OCI-LY7 (cell line): ENCODE results near the gene SUSD5. TPM values are rescaled to one million over a fixed set of nuclear protein-coding genes. Genes with fewer than 3 reads are reported as not detected.

Source experiments
- BruUV-seq: library from RNA; stranded (reverse); fragments of 400-500 nt; replicated peaks from 2 replicates; lab custom pipeline; 2021; lab: Mats Ljungman, UMichigan
- CTCF ChIA-PET: fragments of 300-600 bp; sonication (Branson Sonifier 250); formaldehyde crosslinking; loops from one replicate; lab custom pipeline; 2022; ENCODE audit warnings: antibody characterized with exemption; ENCODE audit not compliant: unreplicated experiment; lab: Charles Lee
- POLR2A ChIA-PET: fragments of 300-600 bp; sonication (Branson Sonifier 250); formaldehyde crosslinking; loops from one replicate; lab custom pipeline; 2022; ENCODE audit warnings: antibody characterized with exemption; lab: Charles Lee
- DNase-seq: peaks from one replicate; pipeline ENCODE4 v3.0.0-alpha.2; 2015; ENCODE audit warnings: low spot score
- H2AFZ ChIP-seq: fragments of 200-600 bp; sonication (generic), shearing (Covaris generic); 2 replicates; pipeline ENCODE4 v1.6.1; 2014; ENCODE audit warnings: mild to moderate bottlenecking, antibody characterized with exemption, low read length, moderate library complexity
- H3K27ac ChIP-seq: fragments of 200-600 bp; sonication (generic); 2 replicates; pipeline ENCODE4 v1.5.1; 2014; ENCODE audit warnings: mixed run types, low read depth, mild to moderate bottlenecking, moderate library complexity, low read length, inconsistent platforms; ENCODE audit not compliant: poor library complexity, severe bottlenecking
- H3K36me3 ChIP-seq: fragments of 200-600 bp; sonication (generic); 2 replicates; pipeline ENCODE4 v1.6.1; 2014; ENCODE audit warnings: mild to moderate bottlenecking, antibody characterized with exemption, low read length, moderate library complexity, mixed read lengths; ENCODE audit not compliant: insufficient read depth
- H3K4me1 ChIP-seq: fragments of 200-600 bp; sonication (generic); 2 replicates; pipeline ENCODE4 v1.5.1; 2014; ENCODE audit warnings: mild to moderate bottlenecking, low read length; ENCODE audit not compliant: insufficient read depth, poor library complexity, severe bottlenecking
- H3K4me2 ChIP-seq: fragments of 200-600 bp; sonication (generic); 2 replicates; pipeline ENCODE4 v1.6.1; 2014; ENCODE audit warnings: mild to moderate bottlenecking, low read length
- H3K4me3 ChIP-seq: fragments of 200-600 bp; sonication (generic); 2 replicates; pipeline ENCODE4 v1.5.1; 2014; ENCODE audit warnings: mild to moderate bottlenecking, low read depth, low read length; ENCODE audit not compliant: poor library complexity, severe bottlenecking
- H3K79me2 ChIP-seq: fragments of 200-600 bp; sonication (generic); 2 replicates; pipeline ENCODE4 v1.6.1; 2016; ENCODE audit warnings: low read depth, mild to moderate bottlenecking, low read length, moderate library complexity, mixed read lengths; ENCODE audit not compliant: insufficient read depth
- H3K9me2 ChIP-seq: fragments of 200-600 bp; sonication (generic); 2 replicates; pipeline ENCODE4 v1.6.1; 2016; ENCODE audit warnings: mild to moderate bottlenecking, low read length, mixed read lengths; ENCODE audit not compliant: insufficient read depth
- H3K9me3 ChIP-seq: fragments of 200-600 bp; sonication (generic); 2 replicates; pipeline ENCODE4 v1.6.1; 2014; ENCODE audit warnings: mild to moderate bottlenecking, mixed run types, low read length, mixed read lengths
- H4K20me1 ChIP-seq: fragments of 200-600 bp; sonication (generic); 2 replicates; pipeline ENCODE4 v1.6.1; 2014; ENCODE audit warnings: mild to moderate bottlenecking, antibody characterized with exemption, low read length, moderate library complexity, mixed read lengths; ENCODE audit not compliant: insufficient read depth
- CTCF ChIP-seq: fragments of 200-600 bp; sonication (generic); conservative IDR thresholded peaks from 2 replicates; pipeline ENCODE4 v1.5.1; 2014; ENCODE audit warnings: mild to moderate bottlenecking, antibody characterized with exemption, low read length, moderate library complexity, mixed read lengths
- EZH2phosphoT487 ChIP-seq: fragments of 200-600 bp; sonication (generic); IDR thresholded peaks from 2 replicates; pipeline ENCODE4 v1.6.1; 2018; ENCODE audit warnings: low read depth, borderline replicate concordance, mild to moderate bottlenecking, mixed run types, antibody characterized with exemption, low read length, moderate library complexity, mixed read lengths
- intact Hi-C: fragments of 100-400 bp; cut with micrococcal nuclease; formaldehyde crosslinking; loops from one replicate; pipeline ENCODE4 v1.10.0; 2022; ENCODE audit not compliant: unreplicated experiment
- total RNA-seq, 2 experiments: library from RNA; depleted of rRNA in 1 of 2; stranded (reverse); fragments of >200 nt in 1 of 2; shearing (Covaris generic) in 1 of 2; gene quantifications; 2 replicates each; pipeline ENCODE4 v1.2.3, GENCODE V29; 2014 to 2022

SUSD5 gene
- total RNA-seq, 2 experiments from 2014 or later = not detected

DNA sequence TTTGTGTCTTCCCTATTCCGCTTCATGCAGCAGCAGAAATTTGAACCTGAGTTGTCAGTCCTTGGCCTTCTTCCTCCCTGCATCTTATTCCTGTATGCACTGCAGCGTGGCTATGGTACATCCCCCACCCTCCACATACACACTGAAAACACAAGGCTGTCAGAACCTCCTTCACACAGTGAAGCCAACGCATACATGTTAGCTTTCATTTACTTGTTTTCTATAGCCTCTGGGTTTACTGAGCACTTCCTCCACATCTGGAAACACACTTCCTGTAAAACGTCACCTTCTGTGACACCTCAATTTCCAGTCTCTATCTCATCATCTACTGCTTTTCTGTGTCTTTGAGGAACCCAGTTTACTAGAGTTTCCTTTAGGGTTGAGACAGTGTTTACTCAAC, 47.0 kb downstream of the SUSD5 start:
- POLR2A ChIA-PET = interaction anchor here (0.6 to 1.1 kb wide), 2 partner anchors 36 to 381 kb away, joined by 3 read pairs; no protein-coding TSS in a partner anchor
- no peak overlapping the region for H3K27ac ChIP-seq
- intact Hi-C loops = no loop called here
- no TSS peak for BruUV-seq
- H3K4me1 ChIP-seq = peaks cover 5% of the 10 kb centered on the region
- DNase-seq = peak; percentile 12
- CTCF ChIA-PET = no interaction called here
- no peak overlapping the region for H3K4me3 ChIP-seq
- no peaks in the 10 kb centered on the region for H3K36me3 ChIP-seq
- H3K9me3 ChIP-seq = no peaks in the 10 kb centered on the region
- H4K20me1 ChIP-seq = no peaks in the 10 kb centered on the region
- TF ChIP-seq EZH2phosphoT487 (no peak), CTCF (no peak)
- no peaks in the 10 kb centered on the region for H3K79me2 ChIP-seq
- H2AFZ ChIP-seq = peak overlapping the region; percentile 46; the same call in 1 of the 2 replicates
- H3K4me2 ChIP-seq = 0 out of 2 replicates have a peak overlapping the region, but pooled peaks have one; percentile 29
- H3K9me2 ChIP-seq = no peaks in the 10 kb centered on the region

DNA sequence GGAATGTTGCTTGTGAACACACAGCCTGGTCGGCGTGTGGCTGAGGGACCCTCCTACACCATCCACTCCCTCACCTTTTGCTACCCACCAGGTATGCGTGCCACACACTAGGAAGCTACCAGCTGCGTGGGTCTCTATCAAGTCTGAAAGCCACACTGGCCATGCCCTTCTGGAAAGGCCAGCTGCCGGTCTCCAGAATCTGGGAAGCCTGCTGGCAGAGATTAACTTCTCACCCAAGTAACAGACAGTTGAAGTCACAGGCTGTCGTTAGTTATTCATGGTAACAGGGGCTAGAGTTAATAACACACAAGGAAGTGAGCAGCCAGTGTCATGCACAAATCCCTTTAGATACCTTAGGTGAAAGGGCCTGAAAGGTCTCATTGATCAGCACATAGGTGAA, 48.1 kb downstream of the SUSD5 start:
- H3K79me2 ChIP-seq = no peaks in the 10 kb centered on the region
- no peaks in the 10 kb centered on the region for H3K9me3 ChIP-seq
- no peaks in the 10 kb centered on the region for H4K20me1 ChIP-seq
- no peaks in the 10 kb centered on the region for H3K9me2 ChIP-seq
- CTCF ChIA-PET = no interaction called here
- H3K36me3 ChIP-seq = no peaks in the 10 kb centered on the region
- TF ChIP-seq CTCF (no peak), EZH2phosphoT487 (no peak)
- H3K27ac ChIP-seq = no peak overlapping the region
- H3K4me2 ChIP-seq = no peak overlapping the region
- no peak for DNase-seq
- H2AFZ ChIP-seq = no peak overlapping the region
- POLR2A ChIA-PET = no interaction called here
- peaks cover 5% of the 10 kb centered on the region for H3K4me1 ChIP-seq
- no TSS peak for BruUV-seq
- H3K4me3 ChIP-seq = no peak overlapping the region
- intact Hi-C loops = no loop called here

- intact Hi-C loops = no loop called here
- Histone ChIP-seq H3K9me2 (no peaks in the 10 kb centered on the region), H3K79me2 (no peaks in the 10 kb centered on the region), H3K4me3 (no peak overlapping the region), H3K9me3 (no peaks in the 10 kb centered on the region), H2AFZ (peak overlapping the region; percentile 66; the same call in 1 of the 2 replicates), H3K4me2 (no peak overlapping the region), H3K27ac (no peak overlapping the region), H3K36me3 (no peaks in the 10 kb centered on the region), H3K4me1 (peaks cover 5% of the 10 kb centered on the region), H4K20me1 (no peaks in the 10 kb centered on the region)
- no TSS peak for BruUV-seq
- no peak for TF ChIP-seq CTCF
- ChIA-PET CTCF (interaction anchor here (1.2 kb wide), 1 partner anchor 27 kb away, joined by 3 read pairs; no protein-coding TSS in a partner anchor), POLR2A (interaction anchor here (0.6 to 0.8 kb wide), 2 partner anchors 20 to 38 kb away, joined by 3 read pairs; no protein-coding TSS in a partner anchor)
- no peak for DNase-seq
Measured at GRCh38 chr3:33167716-33168336, 50.8 kb downstream of the SUSD5 start.
